GM12878 (cell line): ENCODE results near the gene TEX54. TPM values are rescaled to one million over a fixed set of nuclear protein-coding genes. Genes with fewer than 3 reads are reported as not detected.

Source experiments
- ATAC-seq: fragments of 200-7000 bp; cut with Tn5 transposase; 3 replicates; pipeline ENCODE4 v1.9.1; 2020; ENCODE audit warnings: mild to moderate bottlenecking, moderate library complexity
- BruUV-seq: library from RNA; stranded (reverse); fragments of 400-500 nt; replicated peaks from 2 replicates; lab custom pipeline; 2021; lab: Mats Ljungman, UMichigan
- CTCF ChIA-PET: fragments of 300-600 bp; sonication (Branson Sonifier 250); formaldehyde crosslinking; extraction: SDS; loops from one replicate; lab custom pipeline; 2021; ENCODE audit warnings: inconsistent platforms; lab: Yijun Ruan, JAX
- POLR2A ChIA-PET: fragments of 350-600 bp; formaldehyde crosslinking; extraction: SDS; loops from one replicate; lab custom pipeline; 2021; ENCODE audit warnings: inconsistent platforms; lab: Charles Lee
- RAD21 ChIA-PET: fragments of 300-600 bp; sonication (Branson Sonifier 250); formaldehyde crosslinking; loops from one replicate; lab custom pipeline; 2023; ENCODE audit warnings: antibody characterized with exemption; ENCODE audit not compliant: unreplicated experiment; lab: Charles Lee
- SMC1A ChIA-PET: fragments of 300-600 bp; sonication (Branson Sonifier 250); formaldehyde crosslinking; loops from one replicate; lab custom pipeline; 2023; ENCODE audit not compliant: unreplicated experiment, uncharacterized antibody; lab: Charles Lee
- DNase-seq: peaks from one replicate; pipeline ENCODE4 v3.0.0-alpha.2; 2011; ENCODE audit warnings: low read depth, low spot score
- FAIRE-seq: peaks from 3 replicates; lab custom pipeline; 2011; peaks lifted over from hg19 to GRCh38; lab: Jason Lieb, UNC
- H2AFZ ChIP-seq: 2 replicates; pipeline ENCODE4 v1.6.0; 2011; ENCODE audit warnings: low read depth, low read length, control low read depth; ENCODE audit not compliant: control insufficient read depth
- H3K27ac ChIP-seq: 2 replicates; pipeline ENCODE4 v1.5.1; 2011; ENCODE audit warnings: control low read depth; ENCODE audit not compliant: control insufficient read depth, insufficient read depth
- H3K27me3 ChIP-seq, 2 experiments: replicated peaks in 1 of 2; 2 replicates each; pipeline versions ENCODE4 v1.6.0 to v1.6.1; 2011; ENCODE audit warnings: low read length in 1 of 2; ENCODE audit not compliant: control insufficient read depth in 2 of 2, insufficient read depth in 2 of 2
- H3K36me3 ChIP-seq, 2 experiments: 2 replicates each; pipeline ENCODE4 v1.5.1; 2011; ENCODE audit warnings: low read length in 1 of 2; ENCODE audit not compliant: control insufficient read depth in 2 of 2, insufficient read depth in 2 of 2
- H3K4me1 ChIP-seq: 2 replicates; pipeline ENCODE4 v1.6.1; 2011; ENCODE audit warnings: mild to moderate bottlenecking, low read length, moderate library complexity, mixed read lengths; ENCODE audit not compliant: control insufficient read depth, insufficient read depth
- H3K4me2 ChIP-seq: 2 replicates; pipeline ENCODE4 v1.6.0; 2011; ENCODE audit warnings: control low read depth; ENCODE audit not compliant: control insufficient read depth, insufficient read depth
- H3K4me3 ChIP-seq: fragments of 200-600 bp; sonication (generic); 2 replicates; pipeline ENCODE4 v1.5.1; 2016
- H3K79me2 ChIP-seq: 2 replicates; pipeline ENCODE4 v1.6.0; 2011; ENCODE audit warnings: low read length; ENCODE audit not compliant: control insufficient read depth, insufficient read depth
- H3K9ac ChIP-seq: 2 replicates; pipeline ENCODE4 v1.8.0; 2011; ENCODE audit warnings: low read length, control low read depth, mixed read lengths; ENCODE audit not compliant: control insufficient read depth, insufficient read depth
- H3K9me3 ChIP-seq: replicated peaks from 3 replicates; pipeline ENCODE4 v1.5.1; 2011; ENCODE audit warnings: mild to moderate bottlenecking, low read length; ENCODE audit not compliant: control insufficient read depth, insufficient read depth
- H4K20me1 ChIP-seq: 2 replicates; pipeline ENCODE4 v1.6.0; 2011; ENCODE audit not compliant: control insufficient read depth, insufficient read depth
- BHLHE40 ChIP-seq, 2 experiments: fragments of 450-650 bp in 1 of 2; IDR thresholded peaks; 2 replicates each; pipeline ENCODE4 v1.6.1; 2011 to 2017; ENCODE audit warnings: low read depth in 2 of 2, borderline replicate concordance in 1 of 2, improper control_type of control experiment in 1 of 2, low read length in 1 of 2, mild to moderate bottlenecking in 1 of 2
- EED ChIP-seq: sonication (generic); IDR thresholded peaks from 2 replicates; pipeline ENCODE4 v1.6.1; 2016; ENCODE audit warnings: antibody characterized with exemption, low read depth
- HCFC1 ChIP-seq: fragments of 150-350 bp; IDR thresholded peaks from 2 replicates; pipeline ENCODE4 v1.6.1; 2014; ENCODE audit warnings: low read length
- IKZF1 ChIP-seq: fragments of 450-650 bp; conservative IDR thresholded peaks from 2 replicates; pipeline ENCODE4 v1.6.1; 2017; ENCODE audit warnings: antibody characterized with exemption, mild to moderate bottlenecking
- IKZF2 ChIP-seq, 2 experiments: fragments of 450-650 bp; IDR thresholded peaks; 2 replicates each; pipeline ENCODE4 v1.6.1; 2017; ENCODE audit warnings: mild to moderate bottlenecking in 2 of 2, moderate library complexity in 2 of 2
- MEF2A ChIP-seq: IDR thresholded peaks from 2 replicates; pipeline ENCODE4 v1.6.1; 2011; ENCODE audit warnings: low read depth, mild to moderate bottlenecking, low read length, moderate library complexity; ENCODE audit not compliant: insufficient read depth
- MEF2B ChIP-seq: fragments of 450-650 bp; IDR thresholded peaks from 2 replicates; pipeline ENCODE4 v1.6.1; 2018; ENCODE audit warnings: mild to moderate bottlenecking, moderate library complexity; ENCODE audit not compliant: partially characterized antibody, poor library complexity, severe bottlenecking
- MTA3 ChIP-seq: IDR thresholded peaks from 2 replicates; pipeline ENCODE4 v1.6.1; 2012; ENCODE audit warnings: low read length, inconsistent platforms, borderline replicate concordance
- NR2C1 ChIP-seq: fragments of 450-650 bp; IDR thresholded peaks from 2 replicates; pipeline ENCODE4 v1.6.1; 2017; ENCODE audit warnings: antibody characterized with exemption, mild to moderate bottlenecking, moderate library complexity
- NRF1 ChIP-seq: conservative IDR thresholded peaks from 2 replicates; pipeline ENCODE4 v1.6.1; 2011; ENCODE audit warnings: mild to moderate bottlenecking, low read depth, low read length, improper control_type of control experiment
- RAD21 ChIP-seq: IDR thresholded peaks from 2 replicates; pipeline ENCODE4 v1.6.1; 2011; ENCODE audit warnings: mild to moderate bottlenecking, low read depth, low read length, moderate library complexity; ENCODE audit not compliant: insufficient read depth
- SREBF1 ChIP-seq: IDR thresholded peaks from 2 replicates; pipeline ENCODE4 v1.6.1; 2012; ENCODE audit warnings: mild to moderate bottlenecking, low read length
- SREBF2 ChIP-seq: IDR thresholded peaks from 2 replicates; pipeline ENCODE4 v1.6.1; 2012; ENCODE audit warnings: mild to moderate bottlenecking, low read length
- TCF12 ChIP-seq: IDR thresholded peaks from 2 replicates; pipeline ENCODE4 v1.6.1; 2011; ENCODE audit warnings: low read depth, mild to moderate bottlenecking, low read length
- WGBS: methylation state at CpG from one replicate; pipeline ENCODE4 v1.1.6; 2016; ENCODE audit warnings: low lambda C conversion rate; ENCODE audit not compliant: insufficient replicate concordance, insufficient coverage; ENCODE audit errors: missing lambda C conversion rate; 5-methylcytosine and 5-hydroxymethylcytosine counted together
- in situ Hi-C: fragments of 300-500 bp; cut with MboI; formaldehyde crosslinking; loops from 9 replicates; pipeline ENCODE4 v1.14.3; 2018; ENCODE audit warnings: mixed read lengths
- intact Hi-C: fragments of 100-400 bp; cut with micrococcal nuclease; formaldehyde crosslinking; loops from one replicate; pipeline ENCODE4 v1.14.2; 2022; ENCODE audit not compliant: unreplicated experiment
- polyA plus RNA-seq, 11 experiments: library from polyadenylated mRNA; depleted of rRNA in 4 of 11; unstranded in 6 of 11; stranded (reverse) in 5 of 11; fragments of >200 nt; fragmentation: Nextera tagmentation in 4 of 11; fragmentation: Illumina TruSeq in 1 of 11; extraction: Ambion mirVana in 4 of 11; extraction: Trizol in 1 of 11; gene quantifications; 1 replicate in 1 of 11; 2 replicates in 10 of 11; pipeline versions ENCODE4 v1.2.1 to v1.2.3, GENCODE V29; 2011 to 2016; ENCODE audit warnings: inconsistent platforms in 2 of 11, missing spikeins in 2 of 11, low read depth in 1 of 11
- total RNA-seq, 4 experiments: library from RNA; depleted of rRNA in 3 of 4; stranded (reverse); fragments of >200 nt in 3 of 4; fragmentation: Illumina TruSeq in 1 of 4; extraction: Trizol in 1 of 4; gene quantifications; 2 replicates each; pipeline versions ENCODE4 v1.2.1 to v1.2.3, GENCODE V29; 2013 to 2021
- TF ChIP-seq, protein P1 (sequence below): fragments of 150-350 bp; IDR thresholded peaks from 2 replicates; pipeline ENCODE4 v1.6.1; 2016; ENCODE audit warnings: low read depth, low read length
- TF ChIP-seq, protein P2 (sequence below): IDR thresholded peaks from 2 replicates; pipeline ENCODE4 v1.6.1; 2011; ENCODE audit warnings: borderline replicate concordance, low read depth, mild to moderate bottlenecking, moderate library complexity, mixed read lengths, low read length; ENCODE audit not compliant: insufficient read depth; ENCODE audit errors: extremely low read length
- TF ChIP-seq, protein P3 (sequence below): IDR thresholded peaks from 2 replicates; pipeline ENCODE4 v1.6.1; 2011; ENCODE audit warnings: mild to moderate bottlenecking, low read depth, low read length, moderate library complexity; ENCODE audit not compliant: insufficient replicate concordance
- TF ChIP-seq, protein P4 (sequence below): IDR thresholded peaks from 2 replicates; pipeline ENCODE4 v1.6.1; 2012; ENCODE audit warnings: low read depth, low read length, improper control_type of control experiment

Gene TEX54
- total and polyA plus RNA-seq, 10 of the 15 experiments (the other 5 are each of a cell fraction or from before 2014, with no cell fraction given) = 0.38 to 0.68 (median 0.51) TPM; not detected in 7

DNA sequence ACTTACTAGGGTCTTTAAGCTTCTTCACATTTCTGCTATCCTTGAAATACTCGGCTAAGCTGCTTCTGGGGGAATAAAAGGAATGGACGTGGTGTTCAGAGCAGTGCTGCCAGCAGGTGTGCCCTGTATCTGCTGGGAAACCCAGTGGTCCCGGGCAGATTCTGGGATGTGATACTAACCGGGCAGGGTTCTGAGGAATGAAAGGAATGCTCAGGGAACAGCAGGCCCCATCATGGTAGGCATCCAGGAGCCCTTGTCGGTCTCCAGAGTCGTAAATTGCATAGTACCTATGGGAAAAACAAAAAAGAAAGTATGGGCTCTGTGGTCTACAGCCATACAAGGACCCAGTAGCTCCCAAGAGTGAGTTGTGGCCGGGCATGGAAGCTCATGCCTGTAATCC lies 36.4 kb downstream of the TEX54 start:
- Histone ChIP-seq H3K27me3 (no peaks in the 10 kb centered on the region), H3K4me3 (no peak overlapping the region), H3K4me2 (no peak overlapping the region), H3K9me3 (no peaks in the 10 kb centered on the region), H3K27ac (no peak overlapping the region), H2AFZ (no peak overlapping the region), H3K9ac (no peak overlapping the region), H4K20me1 (no peaks in the 10 kb centered on the region), H3K4me1 (peaks cover 5% of the 10 kb centered on the region; the same call in 1 of the 2 replicates), H3K79me2 (peaks cover 5% of the 10 kb centered on the region), H3K36me3 (peaks cover 28 to 37% of the 10 kb centered on the region in 2 experiments)
- POLR2A ChIA-PET = interaction anchor here (0.7 to 2.3 kb wide), 3 partner anchors 10 to 35 kb away, joined by 3 to 9 read pairs (median 4); partner anchors contain the start of genes NXF1 and STX5
- SMC1A ChIA-PET = no interaction called here
- WGBS = 97% methylated on average over 7 of the region's 7 CpGs
- RAD21 ChIA-PET = no interaction called here
- FAIRE-seq = no peak
- BruUV-seq = no TSS peak
- in situ Hi-C loops (no loop called here), intact Hi-C loops (no loop called here)
- CTCF ChIA-PET = interaction anchor here (1.5 kb wide), 1 partner anchor 10 kb away, joined by 5 read pairs; no protein-coding TSS in a partner anchor
- ATAC-seq = no peak
- no peak for TF ChIP-seq EED
- no peak for TF ChIP-seq MTA3
- no peak for TF ChIP-seq RAD21
- no peak for TF ChIP-seq BHLHE40 (IDR thresholded peaks at IDR 0.05; ENCODE audit: borderline replicate concordance in 1 of 2, low read depth in 2 of 2, low read length in 1 of 2)
- TF ChIP-seq, protein P1, sequence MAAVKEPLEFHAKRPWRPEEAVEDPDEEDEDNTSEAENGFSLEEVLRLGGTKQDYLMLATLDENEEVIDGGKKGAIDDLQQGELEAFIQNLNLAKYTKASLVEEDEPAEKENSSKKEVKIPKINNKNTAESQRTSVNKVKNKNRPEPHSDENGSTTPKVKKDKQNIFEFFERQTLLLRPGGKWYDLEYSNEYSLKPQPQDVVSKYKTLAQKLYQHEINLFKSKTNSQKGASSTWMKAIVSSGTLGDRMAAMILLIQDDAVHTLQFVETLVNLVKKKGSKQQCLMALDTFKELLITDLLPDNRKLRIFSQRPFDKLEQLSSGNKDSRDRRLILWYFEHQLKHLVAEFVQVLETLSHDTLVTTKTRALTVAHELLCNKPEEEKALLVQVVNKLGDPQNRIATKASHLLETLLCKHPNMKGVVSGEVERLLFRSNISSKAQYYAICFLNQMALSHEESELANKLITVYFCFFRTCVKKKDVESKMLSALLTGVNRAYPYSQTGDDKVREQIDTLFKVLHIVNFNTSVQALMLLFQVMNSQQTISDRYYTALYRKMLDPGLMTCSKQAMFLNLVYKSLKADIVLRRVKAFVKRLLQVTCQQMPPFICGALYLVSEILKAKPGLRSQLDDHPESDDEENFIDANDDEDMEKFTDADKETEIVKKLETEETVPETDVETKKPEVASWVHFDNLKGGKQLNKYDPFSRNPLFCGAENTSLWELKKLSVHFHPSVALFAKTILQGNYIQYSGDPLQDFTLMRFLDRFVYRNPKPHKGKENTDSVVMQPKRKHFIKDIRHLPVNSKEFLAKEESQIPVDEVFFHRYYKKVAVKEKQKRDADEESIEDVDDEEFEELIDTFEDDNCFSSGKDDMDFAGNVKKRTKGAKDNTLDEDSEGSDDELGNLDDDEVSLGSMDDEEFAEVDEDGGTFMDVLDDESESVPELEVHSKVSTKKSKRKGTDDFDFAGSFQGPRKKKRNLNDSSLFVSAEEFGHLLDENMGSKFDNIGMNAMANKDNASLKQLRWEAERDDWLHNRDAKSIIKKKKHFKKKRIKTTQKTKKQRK = no peak
- no peak for TF ChIP-seq NR2C1
- TF ChIP-seq MEF2B = no peak
- TF ChIP-seq SREBF2 = no peak
- TF ChIP-seq MEF2A = no peak
- TF ChIP-seq, protein P2, sequence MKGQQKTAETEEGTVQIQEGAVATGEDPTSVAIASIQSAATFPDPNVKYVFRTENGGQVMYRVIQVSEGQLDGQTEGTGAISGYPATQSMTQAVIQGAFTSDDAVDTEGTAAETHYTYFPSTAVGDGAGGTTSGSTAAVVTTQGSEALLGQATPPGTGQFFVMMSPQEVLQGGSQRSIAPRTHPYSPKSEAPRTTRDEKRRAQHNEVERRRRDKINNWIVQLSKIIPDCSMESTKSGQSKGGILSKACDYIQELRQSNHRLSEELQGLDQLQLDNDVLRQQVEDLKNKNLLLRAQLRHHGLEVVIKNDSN = no peak
- TF ChIP-seq, protein P3, sequence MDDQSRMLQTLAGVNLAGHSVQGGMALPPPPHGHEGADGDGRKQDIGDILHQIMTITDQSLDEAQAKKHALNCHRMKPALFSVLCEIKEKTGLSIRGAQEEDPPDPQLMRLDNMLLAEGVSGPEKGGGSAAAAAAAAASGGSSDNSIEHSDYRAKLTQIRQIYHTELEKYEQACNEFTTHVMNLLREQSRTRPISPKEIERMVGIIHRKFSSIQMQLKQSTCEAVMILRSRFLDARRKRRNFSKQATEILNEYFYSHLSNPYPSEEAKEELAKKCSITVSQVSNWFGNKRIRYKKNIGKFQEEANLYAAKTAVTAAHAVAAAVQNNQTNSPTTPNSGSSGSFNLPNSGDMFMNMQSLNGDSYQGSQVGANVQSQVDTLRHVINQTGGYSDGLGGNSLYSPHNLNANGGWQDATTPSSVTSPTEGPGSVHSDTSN = no peak
- TF ChIP-seq TCF12 = no peak
- no peak for TF ChIP-seq NRF1
- TF ChIP-seq, protein P4, sequence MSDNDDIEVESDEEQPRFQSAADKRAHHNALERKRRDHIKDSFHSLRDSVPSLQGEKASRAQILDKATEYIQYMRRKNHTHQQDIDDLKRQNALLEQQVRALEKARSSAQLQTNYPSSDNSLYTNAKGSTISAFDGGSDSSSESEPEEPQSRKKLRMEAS = no peak
- TF ChIP-seq IKZF1 = no peak
- TF ChIP-seq HCFC1 = no peak
- TF ChIP-seq SREBF1 = no peak
- no peak for TF ChIP-seq IKZF2 (IDR thresholded peaks at IDR 0.05)
- DNase-seq = no peak
